Measurements from ENCODE around the gene DNHD1. TPM values are rescaled to one million over a fixed set of nuclear protein-coding genes. Genes with fewer than 3 reads are reported as not detected.

Gene DNHD1
- total RNA-seq, 2 donors from 2014 or later: 23.9 to 26.5 TPM

DNA sequence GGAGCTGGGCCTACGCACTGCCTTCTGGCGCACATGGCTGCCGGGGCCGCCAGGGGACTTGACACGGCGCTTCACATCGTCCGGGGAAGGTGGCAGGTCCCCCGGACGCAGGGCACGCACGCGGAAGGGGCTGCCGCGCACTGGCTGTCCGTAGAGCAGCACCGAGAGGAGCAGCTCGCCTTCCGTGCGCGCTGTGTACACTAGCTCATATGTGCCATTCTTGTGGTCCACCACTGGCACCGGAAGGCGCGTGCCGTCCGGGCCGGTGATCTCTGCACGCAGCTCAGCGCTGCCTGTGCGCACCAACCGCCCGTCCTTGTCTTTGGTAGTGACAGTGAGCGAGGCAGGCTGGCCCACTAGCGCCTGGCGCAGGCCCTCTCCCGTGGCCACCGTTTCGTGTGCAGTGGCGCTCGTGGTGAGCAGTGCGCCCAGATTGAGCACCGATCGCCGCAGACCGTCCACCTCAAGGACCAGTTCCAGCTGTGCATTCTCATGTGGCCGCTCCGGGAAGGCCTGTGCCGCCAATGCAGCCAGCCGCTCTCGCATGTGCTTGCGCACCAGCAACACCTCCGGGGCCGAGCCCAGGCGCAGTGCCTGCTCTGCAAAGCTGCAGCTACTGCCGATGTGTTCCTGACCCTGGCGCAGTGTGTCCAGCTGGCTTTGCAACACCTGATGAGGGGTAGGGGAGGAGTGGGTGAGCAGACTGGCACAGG, 40.6 kb upstream of the DNHD1 start:
- Histone ChIP-seq H3K4me1 (ENCODE audit: control insufficient read depth in 1 of 2, low read depth in 2 of 2) (peaks cover 3 to 14% of the 10 kb centered on the region in 2 donors), H3K9me3 (no peaks in the 10 kb centered on the region), H3K4me3 (no peak overlapping the region), H3K27ac (no peak overlapping the region), H3K36me3 (peaks cover 55% of the 10 kb centered on the region), H3K27me3 (replicated peaks; ENCODE audit: insufficient read depth) (no peaks in the 10 kb centered on the region)
- no peak for DNase-seq (ENCODE audit: low spot score)
- ATAC-seq (ENCODE audit: insufficient number of reproducible peaks, low FRiP score, low read depth): no peak
- no peak for TF ChIP-seq CTCF (IDR thresholded peaks at IDR 0.05)

DNA sequence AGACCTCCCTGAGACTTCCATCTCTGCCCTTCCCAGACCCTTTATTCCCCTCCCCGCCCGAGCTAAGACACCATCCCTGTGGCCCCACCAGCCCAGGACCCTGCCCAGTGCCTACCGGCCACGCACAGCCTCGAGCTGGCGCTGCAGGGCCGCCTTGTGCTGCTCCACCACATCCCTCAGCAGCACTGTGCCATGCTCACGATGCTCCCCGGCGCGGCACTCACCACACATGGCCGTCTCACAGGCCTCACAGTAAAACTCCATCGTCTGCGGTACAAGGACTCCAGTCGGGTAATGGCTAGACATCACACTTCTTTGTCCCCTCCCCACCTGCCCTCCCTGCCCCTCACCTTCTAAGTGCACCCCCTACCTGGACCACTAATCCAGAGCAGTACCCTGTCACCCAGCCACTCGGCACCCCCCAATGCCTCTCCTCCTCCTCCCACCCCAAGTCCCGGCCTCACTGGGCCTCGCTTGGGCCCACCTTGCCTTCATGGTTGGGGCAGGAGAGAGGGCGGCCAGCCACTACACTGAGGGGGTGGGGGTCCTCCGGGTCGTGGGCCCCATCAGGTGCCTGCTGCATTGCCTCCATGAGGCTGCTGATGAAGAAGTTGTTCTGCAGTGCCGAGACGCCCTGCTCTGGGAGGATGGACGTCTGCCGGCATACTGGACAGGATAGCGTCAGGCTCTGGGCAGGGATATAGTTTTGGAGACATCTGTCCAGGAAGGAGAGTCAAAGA, 39.3 kb upstream of the DNHD1 start:
- DNase-seq (ENCODE audit: low spot score): no peak
- H3K4me3 ChIP-seq: no peak overlapping the region
- peaks cover 55% of the 10 kb centered on the region for H3K36me3 ChIP-seq
- H3K27me3 ChIP-seq (replicated peaks; ENCODE audit: insufficient read depth): no peaks in the 10 kb centered on the region
- no peak for TF ChIP-seq CTCF (IDR thresholded peaks at IDR 0.05)
- no peaks in the 10 kb centered on the region for H3K9me3 ChIP-seq
- ATAC-seq (ENCODE audit: insufficient number of reproducible peaks, low FRiP score, low read depth): no peak
- H3K27ac ChIP-seq: no peak overlapping the region
- H3K4me1 ChIP-seq (ENCODE audit: control insufficient read depth in 1 of 2, low read depth in 2 of 2): peaks cover 0 to 2% of the 10 kb centered on the region in 2 donors

- Histone ChIP-seq H3K4me3 (no peak overlapping the region), H3K9me3 (no peaks in the 10 kb centered on the region), H3K4me1 (ENCODE audit: control insufficient read depth in 1 of 2, low read depth in 2 of 2) (no peaks in the 10 kb centered on the region), H3K27ac (no peak overlapping the region), H3K36me3 (peaks cover 54% of the 10 kb centered on the region), H3K27me3 (replicated peaks; ENCODE audit: insufficient read depth) (no peaks in the 10 kb centered on the region)
- ATAC-seq (ENCODE audit: insufficient number of reproducible peaks, low FRiP score, low read depth) (no peak), DNase-seq (ENCODE audit: low spot score) (no peak)
- TF ChIP-seq CTCF (IDR thresholded peaks at IDR 0.05): no peak
These were observed 38.6 kb upstream of the DNHD1 start for GRCh38 chr11:6458352-6459098.

DNA sequence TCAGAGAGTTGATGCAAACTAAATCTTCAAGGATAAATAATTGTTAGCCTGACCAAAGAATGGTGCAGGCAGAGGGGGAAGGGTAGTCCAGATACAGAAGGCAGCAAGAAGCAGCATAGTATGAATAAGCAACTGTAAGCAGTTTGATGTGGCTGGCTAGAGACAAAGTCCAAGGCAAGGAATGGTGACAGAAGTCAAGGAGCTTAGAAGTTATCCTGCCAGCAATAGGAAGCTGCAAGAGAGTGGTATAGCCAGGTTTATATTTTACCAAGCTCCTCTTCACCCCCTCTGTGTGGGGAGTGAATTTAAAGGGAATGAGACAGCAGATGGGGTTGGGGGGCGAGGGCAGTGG, 38.0 kb upstream of the DNHD1 start:
- ATAC-seq (ENCODE audit: insufficient number of reproducible peaks, low FRiP score, low read depth): no peak
- Histone ChIP-seq H3K27ac (no peak overlapping the region), H3K27me3 (replicated peaks; ENCODE audit: insufficient read depth) (no peaks in the 10 kb centered on the region), H3K36me3 (peaks cover 55% of the 10 kb centered on the region), H3K4me1 (ENCODE audit: control insufficient read depth in 1 of 2, low read depth in 2 of 2) (no peaks in the 10 kb centered on the region), H3K9me3 (no peaks in the 10 kb centered on the region), H3K4me3 (no peak overlapping the region)
- TF ChIP-seq CTCF (IDR thresholded peaks at IDR 0.05): no peak
- no peak for DNase-seq (ENCODE audit: low spot score)
